Measurements from ENCODE around the gene TP53TG3D. TPM values are rescaled to one million over a fixed set of nuclear protein-coding genes. Genes with fewer than 3 reads are reported as not detected.
"Not testable (repeated sequence)": the region's sequence is repeated elsewhere in the genome, so short reads cannot be mapped to it uniquely, and the experiment has no call there.

The TP53TG3D gene, protein sequence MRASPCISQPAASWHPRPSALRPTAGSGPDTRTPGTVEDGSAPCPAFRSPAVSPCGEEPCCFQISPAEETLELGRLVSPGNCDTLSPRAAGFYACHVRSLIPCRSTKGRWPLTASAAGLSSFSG
- total RNA-seq (1 to 10 TPM in 2 of 9 donors, under 1 TPM in 4, not detected in 3; 0.30 to 1.2 (median 0.80) TPM), polyA plus RNA-seq (under 1 TPM; 0.12 to 0.34 TPM)
- long read RNA-seq, donor 1, partial matches to known transcripts = 0 of 1 reads
- long read RNA-seq, donor 1, other reads (novel, unspliced or antisense) = 0 of 1 reads
- long read RNA-seq, donor 2 = 0 reads
- long read RNA-seq, donor 3, partial matches to known transcripts = 0 of 1 reads
- long read RNA-seq, donor 3, other reads (novel, unspliced or antisense) = 1 of 1 reads

DNA sequence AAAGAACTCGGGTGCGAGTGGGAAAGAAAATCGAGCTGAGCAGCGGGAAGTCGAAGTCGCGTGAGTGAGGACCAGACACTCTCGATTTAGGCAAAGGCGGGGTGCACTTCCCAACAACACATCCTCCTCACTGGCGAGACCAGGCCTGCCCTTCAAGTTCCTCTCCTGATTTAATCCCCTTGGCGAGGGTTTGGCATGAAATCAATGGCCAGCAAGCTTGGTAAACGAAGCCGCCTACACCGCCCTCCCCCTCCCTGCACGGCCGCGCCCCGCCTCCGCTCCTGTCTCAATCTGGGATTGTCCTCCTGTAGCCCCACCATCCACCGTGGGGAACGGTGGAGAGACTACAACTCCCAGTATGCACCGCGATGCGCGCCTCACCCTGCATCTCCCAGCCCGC lies at the start of gene TP53TG3D:
Gene TP53TG3D, plus strand, starts transcription at position 301 of the 400 bp plus-strand sequence. Its CDS starts 68 bp downstream, at position 369.
- intact Hi-C loops (cut with DNase I); H3K36me3 ChIP-seq; H3K27me3 ChIP-seq; H3K27ac ChIP-seq; H3K4me1 ChIP-seq; ATAC-seq; H3K9me3 ChIP-seq; DNase-seq: not testable (repeated sequence)
- peak within 1 kb of the TSS in 3 of 12 donors; percentile 23 to 42 (median 35) for H3K4me3 ChIP-seq
- 21 to 49% (median 30%) methylated on average over 8 to 9 of the region's 26 CpGs; no CpG with 5 or more reads in 1 of the 4 donors for WGBS, 4 donors

DNA sequence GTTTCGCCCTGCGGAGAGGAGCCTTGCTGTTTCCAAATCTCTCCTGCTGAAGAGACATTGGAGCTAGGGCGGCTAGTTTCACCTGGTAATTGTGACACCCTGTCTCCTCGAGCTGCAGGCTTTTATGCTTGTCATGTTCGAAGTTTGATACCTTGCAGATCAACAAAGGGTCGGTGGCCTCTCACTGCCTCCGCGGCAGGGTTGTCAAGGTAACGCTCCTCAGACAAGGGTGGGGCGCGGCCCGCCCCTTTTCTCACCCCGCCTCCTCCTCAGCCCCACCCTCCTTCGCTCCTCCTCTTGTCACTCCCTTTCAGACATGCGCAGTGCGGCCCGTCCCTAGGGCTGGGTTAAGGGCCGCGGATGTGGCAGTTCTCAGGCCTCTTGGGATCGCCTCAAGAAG lies 421 bp downstream of the TP53TG3D start:
- H3K36me3 ChIP-seq; H3K27ac ChIP-seq; intact Hi-C loops (cut with DNase I); H3K27me3 ChIP-seq; H3K4me1 ChIP-seq; ATAC-seq; H3K9me3 ChIP-seq: not testable (repeated sequence)
- peak in 1 of 5 donors; percentile 3 for DNase-seq
- H3K4me3 ChIP-seq = peak overlapping the region in 3 of 12 donors; percentile 23 to 42 (median 35)
- WGBS, 4 donors = 2 to 34% (median 24%) methylated on average over 7 to 10 of the region's 20 CpGs; no CpG with 5 or more reads in 1 of the 4 donors

DNA sequence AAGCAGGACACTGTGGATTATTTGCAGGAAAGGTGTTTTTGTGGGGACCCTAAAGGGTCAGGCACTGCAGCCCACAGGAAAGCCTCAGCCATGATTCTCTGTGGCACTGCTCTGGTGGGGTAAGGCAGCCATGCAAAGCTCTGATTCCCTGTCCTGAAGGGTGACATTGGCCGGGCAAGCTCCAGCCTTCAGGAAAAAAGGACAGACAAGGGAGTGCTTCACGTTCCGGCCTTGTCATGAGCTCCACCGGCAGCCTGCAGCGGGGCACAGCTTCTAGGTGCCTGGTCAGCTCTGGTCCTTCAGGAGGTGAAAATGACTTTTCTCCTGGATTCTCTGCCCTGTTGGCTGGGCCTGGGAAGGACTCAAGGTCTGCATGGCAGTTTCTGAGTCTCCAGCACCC lies 8.4 kb downstream of the TP53TG3D start:
- H3K27me3 ChIP-seq; ATAC-seq; H3K36me3 ChIP-seq; intact Hi-C loops (cut with DNase I); H3K4me3 ChIP-seq; H3K27ac ChIP-seq; H3K4me1 ChIP-seq; H3K9me3 ChIP-seq: not testable (repeated sequence)
- WGBS, 4 donors = 70 to 86% (median 74%) methylated on average over 4 to 5 of the region's 5 CpGs
- peak in 1 of 5 donors; percentile 25 for DNase-seq

DNA sequence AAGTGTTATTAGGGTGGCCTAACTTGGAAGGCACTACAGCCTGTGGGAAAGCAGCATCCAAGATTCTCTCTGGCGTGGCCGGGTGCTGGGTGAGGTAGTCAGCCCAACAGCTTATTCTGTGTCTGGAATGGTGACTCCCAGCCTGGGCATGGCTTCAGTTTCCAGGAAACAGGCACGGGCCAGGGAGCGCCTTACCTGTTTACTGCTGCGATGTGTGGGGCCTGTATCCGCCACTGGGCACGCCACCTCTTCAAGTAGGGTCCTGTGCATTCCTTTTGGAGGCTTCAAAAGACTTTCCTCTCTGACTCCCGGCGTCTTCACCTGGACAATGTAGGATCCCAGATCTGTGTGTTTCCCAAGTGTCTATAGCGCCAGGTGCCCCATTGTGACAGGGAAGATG lies 10.5 kb downstream of the TP53TG3D start:
- DNase-seq = peak in 1 of 5 donors; percentile 34
- WGBS, 4 donors = 74 to 100% (median 81%) methylated on average over 1 to 10 of the region's 10 CpGs
- H3K36me3 ChIP-seq; H3K27me3 ChIP-seq; H3K4me3 ChIP-seq; H3K4me1 ChIP-seq; intact Hi-C loops (cut with DNase I); ATAC-seq; H3K27ac ChIP-seq; H3K9me3 ChIP-seq: not testable (repeated sequence)

DNA sequence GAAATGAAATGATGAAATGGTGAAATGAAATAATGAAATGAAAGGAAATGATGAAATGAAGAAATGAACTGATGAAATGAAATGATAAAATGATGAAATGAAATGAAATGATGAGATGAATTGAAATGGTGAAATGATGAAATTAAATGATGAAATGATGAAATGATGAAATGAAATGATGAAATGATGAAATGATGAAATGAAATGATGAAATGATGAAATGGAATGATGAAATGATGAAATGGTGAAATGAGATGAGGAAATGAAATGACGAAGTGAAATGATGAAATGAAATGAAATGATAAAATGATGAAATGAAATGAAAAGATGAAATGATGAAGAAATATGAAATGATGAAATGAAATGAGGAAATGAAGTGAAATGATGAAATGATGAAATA lies 28.8 kb downstream of the TP53TG3D start:
- 33 to 72% (median 66%) methylated on average over 1 of the region's 1 CpG for WGBS, 4 donors
- ATAC-seq; H3K36me3 ChIP-seq; intact Hi-C loops (cut with DNase I); H3K27ac ChIP-seq; DNase-seq; H3K27me3 ChIP-seq; H3K9me3 ChIP-seq; H3K4me1 ChIP-seq; H3K4me3 ChIP-seq: not testable (repeated sequence)

DNA sequence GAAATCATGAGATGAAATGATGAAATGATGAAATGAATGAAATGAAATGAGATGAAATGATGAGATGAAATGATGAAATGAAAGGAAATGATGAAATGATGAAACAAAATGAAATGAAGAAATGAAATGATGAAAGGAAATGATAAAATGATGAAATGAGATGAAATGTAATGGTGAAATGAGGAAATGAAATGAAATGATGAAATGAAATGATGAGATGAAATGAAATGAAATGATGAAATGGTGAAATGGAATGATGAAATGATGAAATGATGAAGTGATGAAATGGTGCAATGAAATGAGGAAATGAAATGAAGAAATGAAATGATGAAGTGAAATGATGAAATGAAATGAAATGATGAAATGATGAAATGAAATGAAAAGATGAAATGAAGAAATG lies 29.9 kb downstream of the TP53TG3D start:
- H3K4me1 ChIP-seq; H3K9me3 ChIP-seq; H3K27ac ChIP-seq; H3K36me3 ChIP-seq; intact Hi-C loops (cut with DNase I); H3K27me3 ChIP-seq; ATAC-seq; DNase-seq; H3K4me3 ChIP-seq: not testable (repeated sequence)

DNA sequence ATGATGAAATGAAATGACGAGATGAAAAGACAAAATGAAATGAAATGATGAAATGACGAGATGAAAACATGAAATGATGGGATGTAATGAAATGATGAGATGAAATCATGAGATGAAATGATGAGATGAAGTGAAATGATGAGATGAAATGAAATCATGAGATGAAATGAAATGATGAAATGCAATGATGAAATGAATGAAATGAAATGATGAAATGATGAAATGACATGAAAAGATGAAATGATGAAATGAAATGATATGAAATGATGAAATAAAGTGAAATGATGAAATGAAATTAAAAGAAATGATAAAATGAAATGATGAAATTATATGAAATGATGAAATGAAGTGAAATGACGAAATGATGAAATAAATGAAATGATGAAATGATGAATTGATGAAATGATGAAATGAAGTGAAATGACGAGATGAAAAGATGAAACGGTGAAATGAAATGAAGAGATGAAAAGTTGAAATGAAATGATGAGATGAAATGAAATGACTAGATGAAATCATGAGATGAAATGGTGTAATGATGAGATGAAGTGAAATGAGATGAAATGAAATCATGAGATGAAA lies 30.9 kb downstream of the TP53TG3D start:
- H3K27me3 ChIP-seq; H3K4me1 ChIP-seq; ATAC-seq; DNase-seq; H3K9me3 ChIP-seq; H3K36me3 ChIP-seq; H3K4me3 ChIP-seq; intact Hi-C loops (cut with DNase I); H3K27ac ChIP-seq: not testable (repeated sequence)
- WGBS, 4 donors = 70 to 75% (median 74%) methylated on average over 5 of the region's 5 CpGs

DNA sequence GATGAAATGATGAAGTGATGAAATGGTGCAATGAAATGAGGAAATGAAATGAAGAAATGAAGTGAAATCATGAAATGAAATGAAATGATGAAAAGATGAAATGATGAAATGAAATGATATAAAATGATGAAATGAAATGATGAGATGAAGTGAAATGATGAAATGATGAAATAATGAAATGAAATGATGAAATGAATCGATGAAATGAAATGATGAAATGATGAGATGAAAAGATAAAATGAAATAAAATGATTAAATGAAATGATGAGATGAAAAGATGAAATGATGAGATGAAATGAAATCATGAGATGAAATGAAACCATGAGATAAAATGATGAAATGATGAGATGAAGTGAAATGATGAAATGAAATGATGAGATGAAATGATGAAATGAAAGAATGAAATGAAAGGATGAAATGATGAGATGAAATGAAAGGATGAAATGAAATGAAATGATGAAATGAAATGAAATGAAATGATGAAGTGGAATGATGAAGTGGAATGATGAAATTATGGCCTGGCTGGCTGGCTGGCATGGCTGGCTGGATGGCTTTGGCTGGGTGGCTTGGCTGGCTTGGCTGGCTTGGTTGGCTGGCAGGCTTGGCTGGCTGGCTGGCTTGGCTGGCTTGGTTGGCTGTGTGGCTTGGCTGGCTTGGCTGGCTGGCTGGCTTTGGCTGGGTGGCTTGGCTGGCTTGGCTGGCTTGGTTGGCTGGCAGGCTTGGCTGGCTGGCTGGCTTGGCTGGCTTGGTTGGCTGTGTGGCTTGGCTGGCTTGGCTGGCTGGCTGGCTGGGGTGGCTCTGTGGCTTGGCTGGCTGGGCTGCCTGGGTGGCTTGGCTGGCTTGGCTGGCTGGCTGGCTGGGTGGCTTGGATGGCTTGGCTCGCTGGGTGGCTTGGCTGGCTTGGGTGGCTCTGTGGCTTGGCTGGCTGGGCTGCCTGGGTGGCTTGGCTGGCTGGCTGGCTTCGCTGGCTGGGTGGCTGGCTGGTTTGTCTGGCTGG lies 32.0 kb downstream of the TP53TG3D start:
- intact Hi-C loops (cut with DNase I); ATAC-seq; H3K4me1 ChIP-seq; H3K4me3 ChIP-seq; H3K36me3 ChIP-seq; H3K27ac ChIP-seq; H3K27me3 ChIP-seq; H3K9me3 ChIP-seq: not testable (repeated sequence)
- DNase-seq = peak in 2 of 5 donors; percentile 28 to 39
- WGBS, 4 donors = 48 to 55% (median 51%) methylated on average over 2 to 3 of the region's 3 CpGs

DNA sequence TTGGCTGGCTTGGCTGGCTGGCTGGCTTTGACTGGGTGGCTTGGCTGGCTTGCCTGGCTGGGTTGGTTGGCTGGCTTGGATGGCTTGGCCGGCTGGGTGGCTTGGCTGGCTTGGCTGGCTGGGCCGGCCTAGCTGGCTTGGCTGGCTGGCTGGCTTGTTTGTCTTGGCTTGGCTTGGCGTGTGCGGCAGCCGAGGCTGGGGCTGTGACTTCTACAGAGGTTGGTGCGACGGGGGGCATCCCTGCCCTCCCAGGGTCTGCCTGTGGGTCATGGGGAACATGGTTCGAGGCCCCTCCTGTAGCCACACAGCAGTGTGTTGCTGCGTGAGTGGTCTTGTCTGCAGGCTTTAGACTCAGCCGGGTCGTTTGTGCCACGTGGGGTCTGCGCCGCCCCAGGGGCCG lies 33.1 kb downstream of the TP53TG3D start:
- intact Hi-C loops (cut with DNase I); ATAC-seq; H3K36me3 ChIP-seq; H3K4me1 ChIP-seq; H3K9me3 ChIP-seq; H3K27me3 ChIP-seq; H3K27ac ChIP-seq; H3K4me3 ChIP-seq: not testable (repeated sequence)
- WGBS, 4 donors = 88 to 90% methylated on average over 8 of the region's 15 CpGs; no CpG with 5 or more reads in 2 of the 4 donors
- peak in 1 of 5 donors; percentile 7 for DNase-seq

DNA sequence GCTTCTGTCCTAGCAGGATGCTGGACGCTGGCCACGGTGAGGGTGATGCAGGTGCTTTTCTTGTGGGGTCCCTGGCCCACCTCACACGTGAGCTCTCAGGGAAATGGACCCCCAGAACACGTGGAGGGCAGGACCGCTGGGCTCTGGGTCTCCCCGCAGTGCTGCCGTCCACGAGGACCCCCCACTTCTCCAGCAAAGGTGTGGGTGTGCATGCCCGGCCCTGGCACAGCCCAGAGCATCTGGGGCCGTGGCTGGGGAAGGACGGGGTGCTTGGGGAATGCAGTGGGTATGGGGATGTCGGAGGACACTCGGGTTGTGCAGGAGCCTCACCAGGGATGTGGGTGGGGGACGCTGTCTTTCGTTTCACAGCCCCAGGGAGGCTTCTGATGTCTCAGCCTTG lies 34.7 kb downstream of the TP53TG3D start:
- intact Hi-C loops (cut with DNase I); H3K27ac ChIP-seq: not testable (repeated sequence)
- peak in 1 of 4 donors; percentile 24 for ATAC-seq

More for the DNA sequence above, 34.7 kb downstream of the TP53TG3D start:
- DNase-seq = peak in 1 of 5 donors; percentile 12
- not testable (repeated sequence) for H3K27me3 ChIP-seq, H3K36me3 ChIP-seq, H3K9me3 ChIP-seq, H3K4me1 ChIP-seq, H3K4me3 ChIP-seq
- WGBS, 4 donors = 62 to 76% (median 71%) methylated on average over 6 to 13 of the region's 15 CpGs

Measured in heart left ventricle (tissue), 16 donors.